SW 1271 (cell line): ENCODE measurements around the gene PLXNA4.
"Not testable (repeated sequence)": the region's sequence is repeated elsewhere in the genome, so short reads cannot be mapped to it uniquely, and the experiment has no call there.

Experiments used
- DNase-seq, 2 experiments: peaks; one replicate each; lab custom pipeline; 2025; lab: John Stamatoyannopoulos, UW

The PLXNA4 gene

DNA sequence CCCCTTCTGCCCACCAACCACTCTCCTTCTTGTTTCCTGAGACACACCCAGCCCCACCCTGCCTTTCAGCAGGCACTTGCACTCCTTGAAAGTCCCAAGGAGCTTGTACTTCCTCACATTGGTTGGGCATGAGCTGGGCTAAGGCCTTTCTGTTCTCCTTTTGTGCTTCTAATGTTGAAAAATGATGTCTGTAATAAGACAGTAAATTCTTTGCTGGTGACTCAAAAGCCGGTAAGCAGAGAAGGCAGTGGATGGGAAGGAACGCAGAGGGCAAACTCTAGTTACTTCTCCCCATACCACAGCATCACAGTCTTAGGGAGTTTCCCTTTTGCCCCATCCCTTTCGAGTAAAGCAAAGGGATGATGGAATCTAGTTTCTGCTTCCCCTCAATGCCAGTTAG is 185.6 kb downstream of the PLXNA4 start:
- DNase-seq: no peak

DNA sequence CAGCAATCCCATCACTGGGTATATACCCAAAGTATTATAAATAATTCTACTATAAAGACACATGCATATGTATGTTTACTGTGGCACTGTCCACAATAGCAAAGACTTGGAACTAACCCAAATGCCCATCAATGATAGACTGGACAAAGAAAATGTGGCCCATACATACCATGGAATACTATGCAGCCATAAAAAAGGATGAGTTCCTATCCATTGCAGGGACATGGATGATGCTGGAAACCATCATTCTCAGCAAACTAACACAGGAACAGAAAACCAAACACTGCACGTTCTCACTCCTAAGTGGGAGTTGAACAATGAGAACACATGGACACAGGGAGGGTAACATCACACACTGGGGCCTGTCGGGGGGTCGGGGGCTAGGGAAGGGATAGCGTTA is 186.2 kb downstream of the PLXNA4 start:
- DNase-seq: not testable (repeated sequence)

DNA sequence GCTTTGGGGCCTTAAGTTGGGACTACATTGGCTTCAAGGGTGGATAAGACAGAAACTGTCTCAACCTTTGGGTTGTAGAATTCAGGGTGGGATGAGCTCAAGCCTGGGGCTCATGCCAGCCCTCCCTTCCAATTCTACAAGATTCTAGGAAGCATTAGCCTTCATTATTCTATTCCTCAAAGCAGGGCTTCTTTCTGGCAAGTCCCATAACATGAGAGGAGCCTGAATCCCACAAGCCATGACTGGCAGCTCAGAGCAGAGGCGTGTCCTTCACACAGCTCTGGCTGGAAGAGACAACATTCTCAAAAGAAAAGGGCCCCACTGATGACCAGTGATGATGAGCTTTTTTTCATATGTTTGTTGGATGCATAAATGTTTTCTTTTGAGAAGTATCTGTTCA is 187.6 kb downstream of the PLXNA4 start:
- DNase-seq: no peak

DNA sequence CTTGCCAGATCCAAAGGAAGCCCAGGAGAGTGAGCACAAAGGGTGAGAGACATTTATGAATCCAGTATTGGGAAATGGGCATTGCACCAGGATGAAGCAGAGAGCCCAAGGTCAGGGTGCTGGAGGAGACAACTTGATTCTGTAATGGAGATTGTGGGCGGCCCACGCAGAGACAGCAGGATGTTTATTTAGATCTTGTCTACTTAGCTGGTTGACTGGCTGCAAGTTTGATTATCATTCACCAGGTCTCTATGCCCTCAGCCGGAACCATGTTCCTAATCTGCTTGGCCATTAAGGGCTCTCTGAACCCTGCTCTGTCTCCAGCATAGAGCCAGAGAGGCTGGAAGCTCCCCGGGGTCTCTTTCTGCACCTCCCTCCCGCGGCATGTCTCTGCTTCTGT is 188.7 kb downstream of the PLXNA4 start:
- no peak for DNase-seq

DNA sequence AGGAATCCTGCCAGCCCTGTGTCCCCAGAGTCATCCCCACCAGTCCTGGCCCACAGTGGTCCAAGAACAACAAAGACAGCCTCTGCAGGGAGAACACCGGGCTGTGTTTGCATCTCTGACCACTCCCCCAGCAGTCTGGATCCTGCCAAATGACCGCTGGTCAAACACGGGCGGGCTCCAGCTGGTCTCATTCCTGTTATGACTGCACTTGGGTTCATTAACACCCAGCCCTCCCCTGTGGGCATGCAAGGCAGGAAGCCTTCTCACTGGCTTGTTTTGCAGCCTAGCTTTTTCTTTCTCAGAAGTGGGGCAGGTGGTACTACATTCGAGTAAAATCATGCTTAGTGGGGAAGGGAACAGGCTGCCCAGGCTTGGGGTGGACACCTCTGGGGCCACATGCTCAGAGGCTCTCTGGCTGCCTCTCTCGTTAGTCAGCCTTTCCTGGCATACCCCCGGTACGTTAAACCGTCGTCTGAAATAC is 190.0 kb downstream of the PLXNA4 start:
- DNase-seq: no peak

DNA sequence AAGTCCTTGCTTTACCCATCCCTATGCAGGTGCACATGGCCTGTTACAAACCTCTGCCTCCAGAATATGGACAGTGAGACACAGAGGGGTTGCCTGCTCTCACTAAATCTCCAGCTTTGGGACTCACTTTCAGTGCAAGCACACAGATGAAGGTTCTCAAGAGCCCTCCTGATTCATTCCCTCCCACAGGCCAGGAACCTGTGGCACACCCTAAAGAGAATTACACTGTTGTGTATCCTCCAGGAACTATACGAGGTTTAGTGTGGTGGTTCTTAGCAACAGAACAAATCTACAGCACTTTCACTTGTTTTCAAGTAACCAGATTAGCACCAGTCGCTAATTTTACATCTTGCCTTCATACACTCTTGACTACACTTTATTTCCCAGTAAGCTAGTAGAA is 192.3 kb downstream of the PLXNA4 start:
- DNase-seq: no peak

DNA sequence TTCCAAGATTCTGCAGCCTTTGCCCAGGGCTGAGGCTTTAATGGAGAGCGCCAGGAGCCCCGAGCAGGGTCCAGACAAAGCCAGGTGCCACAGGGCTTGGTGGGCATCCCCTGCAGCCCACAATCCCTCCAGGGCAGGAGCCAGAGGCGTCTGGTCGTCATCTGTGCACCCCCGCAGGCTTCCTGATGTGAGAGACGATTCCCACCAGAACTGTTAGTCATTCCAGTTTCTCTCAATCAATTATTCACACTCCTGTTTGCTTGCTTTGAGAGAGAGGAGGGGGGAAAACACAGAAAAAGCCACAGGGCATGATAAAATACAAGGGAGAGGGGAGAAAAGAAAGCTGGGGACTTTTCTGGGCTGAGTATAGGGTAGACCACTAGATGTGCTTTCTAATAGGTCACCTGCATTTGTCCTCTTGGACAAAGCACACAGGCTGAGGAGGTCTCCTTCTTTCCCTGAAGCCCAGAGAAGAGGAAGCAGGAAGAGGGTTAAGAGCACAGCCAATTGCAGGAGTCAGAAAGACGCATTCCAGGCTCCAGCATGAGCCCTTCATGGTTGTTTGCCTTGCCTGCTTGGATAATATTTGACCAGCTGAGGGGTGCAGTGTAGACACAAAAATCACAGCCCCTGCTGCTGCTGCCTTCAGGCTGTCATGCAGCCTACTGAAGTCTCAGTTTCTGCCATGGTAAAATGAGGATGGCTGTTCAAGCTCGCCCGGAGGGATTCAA is 194.4 kb downstream of the PLXNA4 start:
- no peak for DNase-seq

DNA sequence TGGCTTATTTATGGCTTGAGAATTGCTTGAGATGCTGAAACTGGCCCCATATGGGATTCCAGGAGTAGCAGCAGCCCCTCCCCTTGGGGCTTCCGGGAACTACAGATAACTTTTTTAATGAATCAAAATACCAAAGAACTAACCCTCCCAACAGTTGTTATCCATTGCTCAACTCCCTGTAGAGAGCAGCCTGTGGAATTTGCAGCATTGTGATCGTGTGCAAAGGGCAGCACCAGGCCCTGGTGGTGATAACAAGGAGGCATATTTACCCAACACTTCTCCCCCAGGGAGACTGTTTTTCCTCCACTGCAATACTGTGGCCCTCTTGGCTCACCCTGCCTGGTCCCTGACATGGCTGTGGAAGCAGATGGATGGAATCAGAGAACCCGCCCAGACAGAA is 196.2 kb downstream of the PLXNA4 start:
- no peak for DNase-seq

DNA sequence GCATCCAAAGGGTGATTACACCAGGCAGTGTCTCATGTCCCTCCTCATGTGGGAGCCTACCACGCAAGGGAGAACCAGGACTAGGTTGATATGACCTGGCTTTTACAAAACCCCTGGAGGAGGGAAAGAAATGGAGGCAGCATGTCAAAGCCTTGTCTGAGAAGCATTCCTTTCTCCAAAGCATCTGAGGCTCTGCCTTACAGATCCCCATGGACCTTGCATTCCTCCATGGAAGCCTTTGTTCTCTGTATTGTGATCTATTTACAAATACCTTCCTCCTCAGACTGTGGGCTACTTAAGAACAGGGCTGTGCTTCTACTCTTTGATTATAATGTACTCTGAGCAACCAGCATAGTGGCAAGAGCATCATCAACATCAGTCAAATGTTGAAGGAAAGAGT is 197.0 kb downstream of the PLXNA4 start:
- DNase-seq: no peak

DNA sequence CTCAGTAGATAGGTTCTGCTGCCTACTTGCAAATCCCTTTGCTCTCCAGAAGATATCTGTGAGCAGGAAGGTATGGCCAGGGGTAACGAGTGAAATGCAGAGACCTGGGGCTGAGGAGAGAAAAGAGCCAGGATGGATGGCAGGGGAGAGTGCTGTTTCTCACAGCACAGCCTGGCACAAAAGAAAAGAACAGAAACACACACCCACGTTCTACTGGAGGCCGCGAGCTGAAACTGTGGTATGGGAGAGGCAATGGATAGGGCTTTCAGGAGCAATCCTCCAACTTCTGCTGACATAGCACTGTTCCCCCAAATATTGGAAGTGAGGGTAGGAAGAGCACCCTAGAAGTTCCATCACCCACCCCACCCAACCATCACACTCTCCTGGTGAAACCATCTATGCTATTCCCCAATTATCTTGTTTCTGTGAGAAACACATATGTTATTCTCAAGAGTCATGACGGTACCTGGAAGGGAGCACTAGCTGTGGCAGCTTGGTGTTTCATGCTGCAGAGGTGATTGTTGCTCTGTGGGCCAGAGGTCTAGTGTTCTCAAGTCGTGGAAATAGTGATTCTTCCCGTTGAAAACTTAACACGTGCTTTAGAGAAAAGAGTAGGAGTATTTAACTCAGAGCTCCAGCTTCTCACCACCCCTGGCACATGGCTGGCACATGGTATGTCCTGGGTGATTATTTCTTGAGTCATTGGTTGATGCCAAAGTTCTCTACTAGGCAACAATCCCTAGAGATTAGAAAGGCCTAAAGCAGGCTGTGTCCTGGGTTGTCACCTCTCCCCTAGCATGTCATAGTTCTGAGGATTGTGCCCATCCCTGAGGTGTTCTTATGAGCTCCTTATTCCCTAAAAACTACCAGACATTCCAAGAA is 198.3 kb downstream of the PLXNA4 start:
- DNase-seq: no peak

DNA sequence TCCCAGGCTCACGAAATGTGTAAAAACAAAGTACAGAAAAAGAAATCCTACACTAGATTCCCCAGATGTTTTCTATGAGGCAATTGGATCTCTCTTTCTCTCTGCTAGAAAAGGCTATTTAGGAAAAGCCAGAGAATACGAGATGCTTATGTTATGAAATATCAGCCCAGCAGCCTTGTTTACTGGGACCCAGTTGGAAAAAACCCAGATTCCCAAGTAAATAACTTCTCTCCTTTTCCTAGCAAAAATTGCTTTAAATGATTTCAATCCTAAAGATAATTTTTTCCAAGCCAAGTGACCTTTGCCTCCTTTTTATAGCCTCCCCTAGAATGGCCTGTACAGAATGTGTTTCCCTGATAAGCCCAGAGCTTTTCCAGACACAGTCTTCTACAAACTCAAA is 199.3 kb downstream of the PLXNA4 start:
- DNase-seq: no peak

DNA sequence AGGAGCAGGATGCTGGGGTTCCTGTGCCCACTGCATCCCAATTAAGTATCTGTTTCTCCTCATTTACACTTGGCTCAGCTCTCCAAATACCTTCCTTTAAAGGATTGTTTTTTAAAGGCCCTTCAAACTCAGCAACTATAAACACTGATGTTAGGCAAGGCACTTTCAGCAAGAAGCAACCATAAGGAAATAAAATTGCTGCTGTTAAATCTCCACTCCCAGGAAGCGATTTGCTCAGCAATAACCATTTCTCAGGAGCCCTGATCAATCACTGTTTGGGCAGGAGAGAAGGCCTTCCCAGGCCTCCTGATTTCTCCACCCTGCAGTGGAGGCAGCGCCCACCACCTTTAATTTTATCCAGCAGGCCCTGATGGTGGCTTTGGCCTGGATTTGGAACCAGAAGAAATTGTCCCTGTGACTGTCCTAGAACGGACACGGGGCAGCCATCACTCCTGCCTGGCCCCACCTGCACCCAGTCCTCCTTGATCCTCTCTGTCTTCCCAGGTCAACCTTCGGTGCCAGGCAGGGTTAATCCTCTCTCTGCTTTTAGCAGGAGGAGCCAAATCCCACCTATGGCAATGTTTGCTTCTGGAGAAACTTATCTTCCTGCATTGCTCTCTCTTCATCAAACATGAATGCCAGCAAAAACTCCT is 199.8 kb downstream of the PLXNA4 start:
- no peak for DNase-seq

DNA sequence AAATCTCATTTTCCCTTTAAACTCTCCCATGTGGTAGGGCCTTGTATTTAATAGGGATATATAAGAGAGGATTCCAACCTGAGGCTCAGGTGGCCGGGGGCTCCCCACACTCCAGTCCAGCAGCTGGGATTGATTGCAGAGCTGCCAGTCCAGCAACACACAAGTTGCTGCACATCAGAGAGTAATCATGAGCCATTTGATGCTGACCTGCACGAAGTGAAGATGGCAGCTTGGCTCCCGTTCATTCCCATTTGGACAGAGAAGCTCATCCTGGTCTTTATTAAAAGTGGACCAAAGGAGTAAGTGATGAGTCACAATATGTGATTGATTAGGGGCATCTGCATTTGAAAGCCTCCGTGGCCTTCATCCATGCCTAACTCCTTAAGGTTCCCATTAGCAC is 202.4 kb downstream of the PLXNA4 start:
- DNase-seq: no peak

DNA sequence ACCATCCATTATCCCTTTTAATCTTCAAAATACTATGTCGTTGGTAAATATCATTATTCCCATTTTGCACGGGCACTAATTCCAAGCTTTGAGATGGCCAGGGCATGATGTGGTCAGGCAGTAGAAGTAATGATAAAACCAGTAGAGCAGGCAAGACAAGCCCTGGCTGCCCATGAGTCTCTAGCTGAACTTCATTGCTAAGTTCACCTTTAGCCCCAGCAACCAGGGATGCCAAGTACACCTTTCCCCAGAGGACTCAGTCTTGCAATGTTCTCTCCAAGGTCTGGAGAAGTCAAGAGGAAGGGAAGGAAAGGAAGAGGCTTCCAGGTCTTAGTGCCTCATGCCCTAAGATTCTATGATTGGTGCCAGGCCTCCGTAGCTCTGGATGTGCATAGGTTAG is 203.2 kb downstream of the PLXNA4 start:
- DNase-seq: no peak

DNA sequence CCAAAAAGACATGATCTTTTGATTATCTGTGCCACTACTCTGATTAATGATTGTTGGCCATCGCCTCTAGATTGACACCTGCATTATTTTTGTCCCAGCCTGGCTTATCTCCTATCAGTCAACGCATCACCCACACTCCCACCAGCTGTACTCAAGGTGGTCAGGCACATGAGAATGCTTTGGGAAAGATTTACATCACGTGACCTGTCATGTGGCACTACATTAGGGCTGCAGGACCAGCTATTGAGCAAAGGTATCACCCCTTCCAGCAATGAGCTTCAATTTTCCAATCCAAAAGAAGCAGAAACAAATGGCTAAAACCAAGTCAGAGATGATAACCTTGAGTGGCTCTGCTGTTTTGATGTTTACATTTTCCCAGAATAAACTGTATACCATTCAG is 204.3 kb downstream of the PLXNA4 start:
- DNase-seq: no peak

DNA sequence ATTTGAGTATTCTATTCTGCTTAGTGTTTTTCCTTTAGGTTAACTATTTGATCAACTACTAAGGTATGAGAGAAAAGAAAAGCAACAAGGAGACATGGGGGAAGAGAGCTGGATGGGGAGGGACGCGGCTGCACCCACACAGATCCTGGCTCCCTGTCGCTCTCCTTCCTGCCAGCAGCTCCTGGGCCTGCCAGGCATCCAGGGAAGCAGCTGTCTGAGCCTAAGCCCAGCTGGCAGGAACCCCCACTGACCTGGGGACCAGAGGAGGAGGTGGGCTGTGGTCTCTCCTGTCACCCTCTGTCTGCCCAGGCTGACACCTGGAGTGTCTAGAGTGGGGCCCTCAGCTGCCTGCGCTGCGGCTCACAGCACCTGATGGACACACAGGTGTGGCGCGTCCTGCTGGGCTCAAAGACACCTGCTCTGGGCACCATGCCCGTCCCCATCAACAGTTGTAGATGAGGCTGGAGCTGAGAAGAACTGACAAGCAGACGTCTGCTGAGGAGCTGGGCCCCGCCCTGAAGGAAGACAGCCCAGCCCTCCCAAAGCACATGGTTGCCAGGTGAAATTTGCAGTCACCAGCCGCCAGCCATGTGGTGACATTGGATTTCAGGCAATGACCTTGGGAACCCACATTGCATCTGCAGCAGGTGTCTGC is 207.9 kb downstream of the PLXNA4 start:
- DNase-seq: no peak

DNA sequence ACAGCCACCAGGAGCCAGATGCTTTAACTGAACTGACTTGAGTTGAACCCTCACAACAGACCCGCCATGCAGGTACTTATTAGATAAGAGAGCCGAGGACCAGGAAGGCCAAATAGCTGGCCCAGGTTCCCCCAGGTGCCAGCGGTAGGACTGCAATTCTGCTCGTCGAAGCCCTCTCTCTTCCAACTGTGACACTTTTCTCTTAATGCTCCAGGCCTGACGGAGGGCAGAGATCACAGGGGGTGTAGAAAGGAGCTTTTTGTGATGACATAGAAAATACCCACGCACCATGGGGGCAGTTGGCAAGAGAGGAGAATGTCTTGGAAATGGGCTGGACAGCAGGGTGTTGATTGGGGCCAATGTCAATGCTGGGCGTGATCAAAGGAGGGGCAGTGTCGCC is 208.5 kb downstream of the PLXNA4 start:
- no peak for DNase-seq

DNA sequence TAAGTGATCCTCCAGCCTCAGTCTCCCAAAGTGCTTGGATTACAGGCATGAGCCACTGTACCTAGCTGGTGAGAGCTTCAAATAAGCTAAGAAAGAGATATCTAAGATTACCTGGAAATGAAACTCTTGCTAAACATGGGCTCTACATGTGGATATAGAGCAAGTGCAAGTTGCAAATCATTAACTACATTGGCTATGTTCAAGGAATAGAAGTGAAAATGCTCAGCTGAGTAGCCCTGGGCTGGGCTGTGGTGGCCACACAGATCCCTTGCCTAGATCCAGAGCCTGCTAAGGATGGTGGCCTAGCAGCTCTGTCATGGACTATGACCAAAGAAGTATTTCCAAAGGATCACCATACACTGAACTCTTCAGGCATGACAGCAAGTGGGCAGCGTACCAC is 209.3 kb downstream of the PLXNA4 start:
- DNase-seq: no peak

DNA sequence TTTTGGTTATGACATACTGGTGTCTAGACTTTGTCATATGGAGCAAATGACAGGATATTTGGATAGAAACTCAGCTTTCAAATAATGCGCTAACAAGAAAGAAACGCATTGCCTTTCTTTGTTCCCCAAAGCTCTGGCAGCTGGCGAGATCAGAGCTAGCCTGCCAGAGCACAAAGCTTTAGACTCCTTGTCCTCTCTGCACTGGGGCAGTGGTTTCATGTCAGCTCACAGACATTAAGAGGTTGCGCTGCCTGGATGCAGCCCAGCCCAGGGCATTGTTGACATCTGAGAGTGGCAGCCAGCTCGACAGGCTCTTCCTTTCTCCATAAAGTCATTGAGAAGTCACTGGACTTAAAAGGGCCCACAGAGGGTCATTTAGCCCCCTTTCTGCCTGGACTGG is 212.0 kb downstream of the PLXNA4 start:
- DNase-seq: no peak

DNA sequence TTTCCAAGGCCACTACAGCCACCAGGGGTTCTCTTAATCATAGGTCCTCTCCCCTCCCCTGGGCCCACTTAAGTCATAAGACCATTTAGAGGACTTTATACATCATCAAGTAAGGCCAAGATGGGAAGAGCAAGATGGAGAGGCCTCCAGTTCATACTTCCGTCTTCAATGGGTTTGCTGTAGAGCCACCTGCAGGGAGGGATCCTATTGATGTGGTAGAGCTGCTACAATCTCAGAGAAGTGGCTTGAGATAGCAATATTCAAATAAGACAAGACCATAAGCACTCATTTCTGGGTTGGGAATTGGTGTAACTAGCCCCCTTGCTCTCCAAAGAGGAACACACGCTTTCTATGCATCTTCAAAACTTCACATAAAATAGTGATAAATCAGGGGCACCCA is 214.2 kb downstream of the PLXNA4 start:
- no peak for DNase-seq

DNA sequence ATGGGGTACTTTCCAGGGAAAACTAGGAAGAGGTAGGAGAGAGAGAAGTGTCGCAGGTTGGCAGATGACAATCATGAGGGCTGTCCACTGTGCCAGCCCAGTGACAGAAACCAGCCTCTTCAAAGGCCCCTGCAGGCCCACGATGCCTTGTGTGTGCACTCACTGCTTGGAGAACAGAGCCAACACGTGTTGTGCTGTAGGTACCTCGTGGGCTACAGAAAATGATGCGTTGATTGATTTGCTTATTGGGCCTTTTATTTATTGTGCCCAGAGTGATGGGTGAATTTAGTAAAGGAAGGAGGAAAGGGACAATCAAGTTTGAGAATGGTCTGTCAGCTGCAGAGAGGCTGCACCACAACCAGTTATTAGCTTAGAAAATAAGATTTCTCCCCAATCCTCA is 215.1 kb downstream of the PLXNA4 start:
- no peak for DNase-seq

DNA sequence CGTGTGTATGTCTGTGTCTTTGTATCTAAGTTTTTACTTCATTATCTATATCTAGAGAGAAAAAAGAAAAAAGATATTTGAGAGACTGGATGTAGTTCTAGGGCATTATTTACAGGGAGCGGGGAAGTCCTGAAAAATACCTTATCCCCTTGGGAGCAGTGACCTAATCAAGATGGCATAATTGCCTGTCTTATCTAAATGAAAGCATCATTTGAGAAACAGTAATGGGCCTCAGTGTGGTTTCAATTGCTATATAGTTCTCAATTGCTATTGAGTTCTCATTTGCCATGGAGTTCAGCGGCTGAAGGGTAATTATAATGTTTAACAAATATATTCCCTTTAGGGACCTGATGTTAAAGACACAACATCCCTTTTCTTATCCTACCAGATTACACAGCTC is 216.5 kb downstream of the PLXNA4 start:
- no peak for DNase-seq
